GM12891 (cell line): ENCODE results near the gene MLXIPL.
"Not testable (repeated sequence)": the region's sequence is repeated elsewhere in the genome, so short reads cannot be mapped to it uniquely, and the experiment has no call there.

ENCODE experiments used
- DNase-seq: peaks from one replicate; pipeline ENCODE4 v3.0.0; 2011; ENCODE audit warnings: low spot score; ENCODE audit not compliant: insufficient read length
- FAIRE-seq: peaks from 2 replicates; lab custom pipeline; 2011; peaks lifted over from hg19 to GRCh38; lab: Jason Lieb, UNC
- PAX5 ChIP-seq: IDR thresholded peaks from 2 replicates; pipeline ENCODE4 v1.6.1; 2011; ENCODE audit warnings: low read length, moderate library complexity, mild to moderate bottlenecking; ENCODE audit not compliant: insufficient read depth, severe bottlenecking
- POLR2A ChIP-seq: IDR thresholded peaks from 2 replicates; pipeline ENCODE4 v1.6.1; 2011; ENCODE audit warnings: low read depth, low read length, control low read depth
- POLR2AphosphoS5 ChIP-seq: IDR thresholded peaks from 2 replicates; pipeline ENCODE4 v1.6.1; 2011; ENCODE audit warnings: low read depth, low read length, control low read depth
- POU2F2 ChIP-seq: IDR thresholded peaks from 2 replicates; pipeline ENCODE4 v1.6.1; 2011; ENCODE audit warnings: low read depth, mild to moderate bottlenecking, control low read depth, low read length, moderate library complexity
- SPI1 ChIP-seq: IDR thresholded peaks from 2 replicates; pipeline ENCODE4 v1.6.1; 2011; ENCODE audit warnings: low read depth, low read length, control low read depth
- TAF1 ChIP-seq: IDR thresholded peaks from 2 replicates; pipeline ENCODE4 v1.6.1; 2011; ENCODE audit warnings: low read depth, low read length, control low read depth

The MLXIPL gene

GRCh38 chr7:73626814-73627213 lies 2.5 kb upstream of the MLXIPL start:
- DNase-seq (no peak), FAIRE-seq (no peak)
- TF ChIP-seq PAX5: no peak

GRCh38 chr7:73625276-73625675 lies 954 bp upstream of the MLXIPL start:
- DNase-seq (no peak), FAIRE-seq (no peak)
- no peak for TF ChIP-seq PAX5

- FAIRE-seq (no peak), DNase-seq (no peak)
- TF ChIP-seq PAX5: no peak
- no peak for TF ChIP-seq SPI1
- no peak for TF ChIP-seq POU2F2
- no peak for TF ChIP-seq POLR2A
- no peak for TF ChIP-seq POLR2AphosphoS5
- TF ChIP-seq TAF1: no peak
Observed at GRCh38 chr7:73624669-73625001, 313 bp upstream of the MLXIPL start.

GRCh38 chr7:73622909-73623797 lies 1.2 kb downstream of the MLXIPL start:
- DNase-seq (no peak), FAIRE-seq (no peak)
- TF ChIP-seq PAX5 (no peak), TAF1 (no peak), POLR2A (no peak), POLR2AphosphoS5 (no peak), POU2F2 (no peak), SPI1 (no peak)

GRCh38 chr7:73622527-73622908 lies 1.8 kb downstream of the MLXIPL start:
- TF ChIP-seq PAX5 (no peak), POLR2A (no peak), SPI1 (no peak), POU2F2 (no peak), POLR2AphosphoS5 (no peak), TAF1 (no peak)
- no peak for FAIRE-seq

GRCh38 chr7:73621168-73622063 lies 2.9 kb downstream of the MLXIPL start:
- DNase-seq: no peak
- no peak for FAIRE-seq
- TF ChIP-seq POU2F2 (no peak), PAX5 (no peak), TAF1 (no peak), POLR2A (no peak), SPI1 (no peak), POLR2AphosphoS5 (no peak)

More at GRCh38 chr7:73622527-73622908, 1.8 kb downstream of the MLXIPL start:
- DNase-seq: no peak

DNA sequence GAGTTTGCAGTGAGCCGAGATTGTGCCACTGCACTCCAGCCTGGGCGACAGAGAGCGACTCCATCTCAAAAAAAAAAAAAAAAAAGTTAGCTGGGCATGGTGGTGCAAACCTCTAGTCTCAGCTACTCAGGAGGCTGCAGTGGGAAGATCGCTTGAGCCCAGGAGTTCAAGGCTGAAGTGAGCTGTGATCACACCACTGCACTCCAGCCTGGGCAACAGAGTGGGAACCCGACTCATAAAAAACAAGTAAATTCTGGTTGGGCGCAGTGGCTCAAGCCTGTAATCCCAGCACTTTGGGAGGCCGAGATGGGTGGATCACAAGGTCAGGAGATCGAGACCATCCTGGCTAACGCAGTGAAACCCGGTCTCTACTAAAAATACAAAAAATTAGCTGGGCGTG lies 4.9 kb downstream of the MLXIPL start:
- not testable (repeated sequence) for FAIRE-seq, DNase-seq

DNA sequence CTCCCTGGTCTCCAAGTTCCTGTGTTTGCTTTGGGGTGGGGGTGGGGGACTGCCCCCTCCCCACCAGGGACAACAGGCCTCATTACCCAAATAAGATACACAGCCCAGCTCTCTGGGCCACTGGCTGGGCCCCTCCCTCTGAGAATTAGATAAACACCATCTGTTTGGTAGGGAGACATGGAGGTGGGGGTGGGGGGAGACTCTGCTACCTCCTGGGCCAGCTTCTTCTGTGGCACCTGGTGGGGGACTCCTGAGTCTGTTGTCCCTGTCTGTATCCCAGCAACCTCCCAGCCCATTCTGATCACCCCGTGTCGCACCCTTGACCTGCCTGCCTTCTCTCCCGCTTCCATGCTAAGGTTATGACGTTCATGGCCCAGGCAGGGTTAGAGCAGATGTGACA lies 5.8 kb downstream of the MLXIPL start:
- TF ChIP-seq TAF1 (no peak), POLR2AphosphoS5 (no peak)
- DNase-seq: no peak
- no peak for FAIRE-seq

DNA sequence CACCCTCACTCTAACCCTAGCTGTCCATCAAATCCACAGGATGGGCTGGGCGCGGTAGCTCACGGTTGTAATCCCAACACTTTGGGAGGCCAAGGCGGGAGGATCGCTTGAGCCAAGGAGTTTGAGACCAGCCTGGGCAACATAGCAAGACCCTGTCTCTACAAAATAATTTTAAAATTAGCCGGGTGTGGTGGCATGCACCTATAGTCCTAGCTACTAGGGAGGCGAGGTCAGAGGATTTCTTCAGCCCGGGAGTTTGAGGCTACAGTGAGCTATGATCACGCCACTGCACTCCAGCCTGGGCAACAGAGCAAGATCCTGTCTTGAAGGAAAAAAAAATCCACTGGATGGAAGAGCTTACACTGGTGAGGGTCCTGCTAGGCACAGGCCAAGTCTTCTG lies 6.8 kb downstream of the MLXIPL start:
- not testable (repeated sequence) for DNase-seq, FAIRE-seq

DNA sequence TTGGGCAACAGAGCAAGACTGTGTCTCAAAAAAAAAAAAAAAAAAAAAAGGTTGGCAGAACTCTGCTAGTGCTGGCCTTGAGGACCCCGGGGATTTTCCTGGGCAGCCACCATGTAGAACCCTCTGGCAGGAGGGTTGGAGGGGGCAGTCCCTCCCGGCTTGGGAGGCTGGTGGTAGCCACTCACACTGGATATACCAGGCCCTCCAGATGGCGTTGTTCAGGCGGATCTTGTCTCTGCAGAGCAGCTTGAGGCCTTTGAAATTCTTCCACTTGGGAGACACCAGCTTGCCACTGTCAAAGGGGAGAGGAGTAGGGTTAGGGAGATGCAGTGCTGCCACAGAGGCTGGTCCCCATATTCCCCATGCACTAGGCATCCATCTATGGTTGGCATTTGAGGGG lies 8.4 kb downstream of the MLXIPL start:
- FAIRE-seq (no peak), DNase-seq (no peak)
- no peak for TF ChIP-seq POU2F2
- no peak for TF ChIP-seq SPI1
- TF ChIP-seq POLR2A: no peak
- TF ChIP-seq POLR2AphosphoS5: no peak
- TF ChIP-seq PAX5: no peak
- TF ChIP-seq TAF1: no peak

DNA sequence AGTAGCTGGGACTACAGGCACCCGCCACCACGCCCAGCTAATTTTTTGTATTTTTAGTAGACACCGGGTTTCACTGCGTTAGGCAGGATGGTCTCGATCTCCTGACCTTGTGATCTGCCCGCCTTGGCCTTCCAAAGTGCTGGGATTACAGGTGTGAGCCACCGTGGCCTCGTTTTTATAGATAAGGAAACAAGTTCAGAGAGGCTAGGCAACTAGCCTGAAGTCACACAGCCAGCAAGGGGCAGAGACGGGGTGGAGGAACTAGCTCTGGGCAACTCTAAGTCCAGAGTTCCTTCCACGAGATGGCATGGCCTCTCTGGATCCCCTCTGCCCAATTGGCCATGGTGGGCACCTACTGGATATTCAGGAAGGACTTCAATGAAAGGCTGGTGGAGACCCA lies 9.4 kb downstream of the MLXIPL start:
- FAIRE-seq, DNase-seq: not testable (repeated sequence)
